ENCODE data around the gene SND1.

GRCh38 chr7:127888411-127888810 lies 236.4 kb downstream of the SND1 start:
- TF ChIP-seq CTCF (IDR thresholded peaks at IDR 0.05) (no peak), POLR2A (IDR thresholded peaks at IDR 0.05) (no peak)
